Measurements from ENCODE around the gene SOD1. TPM values are rescaled to one million over a fixed set of nuclear protein-coding genes. Genes with fewer than 3 reads are reported as not detected.

SOD1 gene
- total and polyA plus RNA-seq, 2 donors (not counting 3 experiments of a cell fraction or from before 2014, with no cell fraction given) = 198 to 268 TPM

DNA sequence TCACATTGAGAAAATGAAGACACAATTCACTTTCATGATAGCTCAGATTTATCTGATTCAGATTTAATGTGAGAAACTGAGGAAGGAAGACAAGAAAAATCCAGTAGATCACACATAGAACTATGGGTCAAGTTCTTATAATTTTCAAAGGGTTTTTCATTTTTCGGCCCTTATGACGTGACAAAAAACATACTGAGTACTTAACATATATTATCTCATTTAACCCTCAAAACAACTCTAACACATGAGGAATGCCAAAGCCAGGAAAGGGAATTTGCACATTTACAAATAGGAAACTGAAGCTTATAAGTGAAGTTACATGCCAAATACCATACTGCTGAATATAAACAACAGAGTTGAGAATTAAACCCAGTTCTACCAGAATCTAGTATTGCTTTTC, 27.6 kb downstream of the SOD1 start:
- TF ChIP-seq GATA2 (IDR thresholded peaks at IDR 0.05; ENCODE audit: insufficient read depth, insufficient read length, low read depth, low read length) (no peak), MAX (IDR thresholded peaks at IDR 0.05; ENCODE audit: insufficient read depth, insufficient read length) (no peak), POLR2AphosphoS5 (IDR thresholded peaks at IDR 0.05; ENCODE audit: insufficient read depth, low read depth, low read length) (no peak), FOS (IDR thresholded peaks at IDR 0.05; ENCODE audit: borderline replicate concordance, insufficient read depth, low read length) (no peak), EZH2 (IDR thresholded peaks at IDR 0.05; ENCODE audit: borderline replicate concordance, low read depth, low read length, severe bottlenecking) (no peak), MYC (IDR thresholded peaks at IDR 0.05; ENCODE audit: low read depth, low read length) (no peak), POLR2A (IDR thresholded peaks at IDR 0.05; ENCODE audit: low read depth, low read length) (no peak), JUN (IDR thresholded peaks at IDR 0.05; ENCODE audit: borderline replicate concordance, insufficient read depth, insufficient read length, low read depth) (no peak)
- TF ChIP-seq, protein P1, sequence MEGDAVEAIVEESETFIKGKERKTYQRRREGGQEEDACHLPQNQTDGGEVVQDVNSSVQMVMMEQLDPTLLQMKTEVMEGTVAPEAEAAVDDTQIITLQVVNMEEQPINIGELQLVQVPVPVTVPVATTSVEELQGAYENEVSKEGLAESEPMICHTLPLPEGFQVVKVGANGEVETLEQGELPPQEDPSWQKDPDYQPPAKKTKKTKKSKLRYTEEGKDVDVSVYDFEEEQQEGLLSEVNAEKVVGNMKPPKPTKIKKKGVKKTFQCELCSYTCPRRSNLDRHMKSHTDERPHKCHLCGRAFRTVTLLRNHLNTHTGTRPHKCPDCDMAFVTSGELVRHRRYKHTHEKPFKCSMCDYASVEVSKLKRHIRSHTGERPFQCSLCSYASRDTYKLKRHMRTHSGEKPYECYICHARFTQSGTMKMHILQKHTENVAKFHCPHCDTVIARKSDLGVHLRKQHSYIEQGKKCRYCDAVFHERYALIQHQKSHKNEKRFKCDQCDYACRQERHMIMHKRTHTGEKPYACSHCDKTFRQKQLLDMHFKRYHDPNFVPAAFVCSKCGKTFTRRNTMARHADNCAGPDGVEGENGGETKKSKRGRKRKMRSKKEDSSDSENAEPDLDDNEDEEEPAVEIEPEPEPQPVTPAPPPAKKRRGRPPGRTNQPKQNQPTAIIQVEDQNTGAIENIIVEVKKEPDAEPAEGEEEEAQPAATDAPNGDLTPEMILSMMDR (IDR thresholded peaks at IDR 0.05; ENCODE audit: extremely low read depth in 1 of 2, insufficient read depth in 1 of 2, low read depth in 1 of 2, low read length in 2 of 2) = no peak
- Histone ChIP-seq H3K9ac (replicated peaks; ENCODE audit: extremely low read depth, insufficient read depth, low read length) (no peak overlapping the region), H3K79me2 (ENCODE audit: control insufficient read depth, insufficient read depth, low read length) (peaks cover 4% of the 10 kb centered on the region), H4K20me1 (replicated peaks; ENCODE audit: control insufficient read depth, extremely low read depth, insufficient read depth, low read length) (no peaks in the 10 kb centered on the region), H3K4me3 (replicated peaks in 1 of 3; ENCODE audit: insufficient read depth in 1 of 3, low read depth in 1 of 3, low read length in 3 of 3) (no peak overlapping the region), H3K36me3 (ENCODE audit: control insufficient read depth in 2 of 2, extremely low read depth in 1 of 2, insufficient read depth in 2 of 2, low read length in 2 of 2) (peaks cover 14 to 33% of the 10 kb centered on the region in 2 experiments), H3K27ac (ENCODE audit: insufficient read depth, low read depth, low read length) (no peak overlapping the region), H2AFZ (ENCODE audit: low read depth, low read length) (no peak overlapping the region), H3K9me3 (replicated peaks; ENCODE audit: control insufficient read depth, insufficient read depth, low read length) (no peaks in the 10 kb centered on the region), H3K4me2 (ENCODE audit: insufficient read depth, low read length) (no peak overlapping the region), H3K4me1 (ENCODE audit: control insufficient read depth, extremely low read depth, insufficient read depth, low read length) (no peaks in the 10 kb centered on the region), H3K27me3 (ENCODE audit: control insufficient read depth in 2 of 2, insufficient read depth in 2 of 2, low read length in 2 of 2) (no peaks in the 10 kb centered on the region), H3K9me1 (replicated peaks; ENCODE audit: control insufficient read depth, extremely low read depth, insufficient read depth, low read length) (no peaks in the 10 kb centered on the region)
- POLR2A ChIA-PET = no interaction called here
- FAIRE-seq (no peak), DNase-seq (ENCODE audit: low read depth, low spot score) (no peak)
- no TSS peak for BruUV-seq (replicated peaks)
- intact Hi-C loops (cut with micrococcal nuclease) (no loop called here), dilution Hi-C loops (cut with MboI; ENCODE audit: extremely low pct_ligation_motif_present, low sequenced_read_pairs) (no loop called here)
- CTCF ChIA-PET = interaction anchor here (0.9 kb wide), 1 partner anchor 63 kb away, joined by 3 read pairs; no protein-coding TSS in a partner anchor

Data from endothelial cell of umbilical vein (primary cell).